Ovary (tissue), 9 donors: Measurements from ENCODE around the gene GPR63. TPM values are rescaled to one million over a fixed set of nuclear protein-coding genes. Genes with fewer than 3 reads are reported as not detected.

Experiments used
- DNase-seq, 5 donors: peaks; one replicate each; pipeline ENCODE4 v3.0.0-alpha.2; 2019 to 2020
- H3K27ac ChIP-seq, 2 donors: fragments of 200-600 bp; one replicate each; pipeline versions ENCODE4 v1.5.1 to v1.8.0; 2019 to 2022
- H3K27me3 ChIP-seq: fragments of 200-600 bp; one replicate; pipeline ENCODE4 v1.8.0; 2022
- H3K36me3 ChIP-seq: fragments of 200-600 bp; sonication (generic); one replicate; pipeline ENCODE4 v1.5.1; 2019
- H3K4me1 ChIP-seq: one replicate; pipeline ENCODE4 v1.8.1; 2013; ENCODE audit warnings: mild to moderate bottlenecking, moderate library complexity; ENCODE audit not compliant: insufficient read depth
- H3K4me3 ChIP-seq: fragments of 200-600 bp; sonication (generic); one replicate; pipeline ENCODE4 v1.5.1; 2017
- H3K9me3 ChIP-seq, 2 donors: fragments of 200-600 bp in 1 of 2; sonication (generic) in 1 of 2; one replicate each; pipeline versions ENCODE4 v1.5.1 to v1.8.1; 2013 to 2019; ENCODE audit warnings: mild to moderate bottlenecking in 1 of 2, moderate library complexity in 1 of 2
- CTCF ChIP-seq, 3 donors: fragments of 450-650 bp in 2 of 3; fragments of 200-600 bp in 1 of 3; IDR thresholded peaks; one replicate each; pipeline versions ENCODE4 v1.5.1 to v1.8.0; 2016 to 2022; ENCODE audit warnings: antibody characterized with exemption in 3 of 3, mild to moderate bottlenecking in 1 of 3
- EP300 ChIP-seq: sonication (generic); formaldehyde crosslinking; IDR thresholded peaks from one replicate; pipeline ENCODE4 v1.6.1; 2017; ENCODE audit warnings: antibody characterized with exemption
- POLR2A ChIP-seq: fragments of 450-650 bp; IDR thresholded peaks from one replicate; pipeline ENCODE4 v1.6.1; 2017; ENCODE audit warnings: antibody characterized with exemption, mild to moderate bottlenecking, moderate library complexity
- WGBS, 3 donors: extraction: QIAGEN DNeasy Blood & Tissue Kit in 1 of 3; methylation state at CpG; one replicate each; pipeline versions ENCODE4 v1.1.5 to v1.1.7; 2013 to 2017; 5-methylcytosine and 5-hydroxymethylcytosine counted together
- intact Hi-C, 4 donors: fragments of 100-400 bp; cut with DNase I; formaldehyde crosslinking; loops; one replicate each; pipeline versions ENCODE4 v1.11.0 to v1.15.1; 2022 to 2023
- polyA plus RNA-seq, 2 donors: library from polyadenylated mRNA; stranded (reverse); fragments of 200-250 nt in 1 of 2; fragments of 350-450 nt in 1 of 2; fragmentation: Illumina TruSeq in 1 of 2; extraction: RNeasy Lipid Tissue Mini Kit (QIAGEN cat#74804) in 1 of 2; gene quantifications; one replicate each; pipeline ENCODE4 v1.2.3, GENCODE V29; 2013 to 2014
- total RNA-seq, 7 donors: library from RNA; depleted of rRNA in 2 of 7; stranded (reverse); fragments of >200 nt in 2 of 7; fragmentation: NEBNext Ultra II Directional in 3 of 7; extraction: Animal tissue kit (Norgen Biotek cat#: 25700) in 3 of 7; gene quantifications; one replicate each; pipeline versions ENCODE4 v1.1.0 to v1.2.4, GENCODE V29; 2016 to 2023
- donor health status: DM: no; HTN: no; CAD: no; lungs with moderate emphysema.
- donor health status: DM: no; HTN: no; CAD: no.
- donor health status: Bipolar disorder and iron deficiency.
- donor health status: DM: yes; HTN: yes; CAD: no.
- donor health status: DM: no; HTN: no; CAD: no.
- donor health status: DM: yes; HTN: yes; CAD: no.

The GPR63 gene
- total and polyA plus RNA-seq, 9 donors, result 1.3 to 2.5 (median 1.7) TPM

GRCh38 chr6:96792561-96793190 lies 44.6 kb downstream of the GPR63 start:
- no peak for DNase-seq
- WGBS, 3 donors, result 92 to 97% (median 96%) methylated on average over 4 of the region's 4 CpGs
- intact Hi-C loops, result no loop called here
- H3K4me1 ChIP-seq, result no peaks in the 10 kb centered on the region
- no peaks in the 10 kb centered on the region for H3K9me3 ChIP-seq
- H3K36me3 ChIP-seq, result no peaks in the 10 kb centered on the region
- TF ChIP-seq EP300 (no peak), CTCF (IDR thresholded peaks at IDR 0.05) (no peak), POLR2A (no peak)
- H3K4me3 ChIP-seq, result no peak overlapping the region
- no peak overlapping the region for H3K27ac ChIP-seq
- H3K27me3 ChIP-seq, result no peaks in the 10 kb centered on the region

- WGBS, 3 donors, result 83 to 84% (median 84%) methylated on average over 3 of the region's 3 CpGs
- no peaks in the 10 kb centered on the region for H3K27me3 ChIP-seq
- DNase-seq, result no peak
- H3K9me3 ChIP-seq, result no peaks in the 10 kb centered on the region
- no peaks in the 10 kb centered on the region for H3K36me3 ChIP-seq
- H3K4me3 ChIP-seq, result no peak overlapping the region
- intact Hi-C loops, result no loop called here
- TF ChIP-seq CTCF (IDR thresholded peaks at IDR 0.05) (no peak), POLR2A (no peak), EP300 (no peak)
- no peak overlapping the region for H3K27ac ChIP-seq
- no peaks in the 10 kb centered on the region for H3K4me1 ChIP-seq
Observed at GRCh38 chr6:96789871-96790270, 47.4 kb downstream of the GPR63 start.

- intact Hi-C loops, result no loop called here
- H3K27ac ChIP-seq, result no peak overlapping the region
- TF ChIP-seq EP300 (no peak), CTCF (IDR thresholded peaks at IDR 0.05) (no peak), POLR2A (no peak)
- H3K4me1 ChIP-seq, result no peaks in the 10 kb centered on the region
- no peaks in the 10 kb centered on the region for H3K9me3 ChIP-seq
- no peak overlapping the region for H3K4me3 ChIP-seq
- 74 to 83% (median 81%) methylated on average over 9 of the region's 9 CpGs for WGBS, 3 donors
- no peaks in the 10 kb centered on the region for H3K36me3 ChIP-seq
- no peak for DNase-seq
- H3K27me3 ChIP-seq, result no peaks in the 10 kb centered on the region
Observed at GRCh38 chr6:96787846-96788580, 49.3 kb downstream of the GPR63 start.

GRCh38 chr6:96786336-96786735 lies 50.9 kb downstream of the GPR63 start:
- no peak overlapping the region for H3K27ac ChIP-seq
- WGBS, 3 donors, result 98 to 100% (median 99%) methylated on average over 2 of the region's 2 CpGs

More at GRCh38 chr6:96786336-96786735, 50.9 kb downstream of the GPR63 start:
- no peak for DNase-seq
- TF ChIP-seq POLR2A (no peak), CTCF (IDR thresholded peaks at IDR 0.05) (no peak), EP300 (no peak)
- H3K27me3 ChIP-seq, result no peaks in the 10 kb centered on the region
- no peaks in the 10 kb centered on the region for H3K4me1 ChIP-seq
- H3K36me3 ChIP-seq, result no peaks in the 10 kb centered on the region
- intact Hi-C loops, result no loop called here
- no peaks in the 10 kb centered on the region for H3K9me3 ChIP-seq
- H3K4me3 ChIP-seq, result no peak overlapping the region
